Activated T-helper 2 cell treated with anti-CD3 and anti-CD28 coated beads, Interferon-gamma antibody, Interleukin-2, Interleukin-4, amounts not matched to agents 10 μg/mL and 5 μg/mL and 100 μg/mL, durations not matched to agents 14 hours and 24 hours and 36 hours (primary cell): ENCODE results near the gene MKI67. TPM values are rescaled to one million over a fixed set of nuclear protein-coding genes. Genes with fewer than 3 reads are reported as not detected.

Experiments used
- DNase-seq: peaks from one replicate; pipeline ENCODE4 v3.0.0; 2021; ENCODE audit warnings: low spot score
- H3K27ac Mint-ChIP-seq: one replicate; pipeline ENCODE4 v1.8.0; 2021; ENCODE audit warnings: mixed read lengths
- H3K27me3 Mint-ChIP-seq: one replicate; pipeline ENCODE4 v1.8.0; 2021; ENCODE audit warnings: low read depth, mixed read lengths
- H3K36me3 Mint-ChIP-seq: one replicate; pipeline ENCODE4 v1.8.0; 2021; ENCODE audit warnings: low read depth, mixed read lengths
- H3K4me1 Mint-ChIP-seq: one replicate; pipeline ENCODE4 v1.8.0; 2021; ENCODE audit warnings: low read depth, mixed read lengths
- H3K4me3 Mint-ChIP-seq: one replicate; pipeline ENCODE4 v1.8.0; 2021; ENCODE audit warnings: low read depth, mild to moderate bottlenecking, moderate library complexity, mixed read lengths
- H3K9me3 Mint-ChIP-seq: one replicate; pipeline ENCODE4 v1.8.0; 2021; ENCODE audit warnings: mixed read lengths
- intact Hi-C: fragments of 100-400 bp; cut with micrococcal nuclease; formaldehyde crosslinking; loops from one replicate; pipeline ENCODE4 v1.15.1; 2023
- total RNA-seq: library from RNA; stranded (reverse); gene quantifications from 2 replicates; pipeline ENCODE4 v1.2.3, GENCODE V29; 2022

MKI67 gene
- total RNA-seq, 1 donor from 2014 or later, result 163 TPM

GRCh38 chr10:128062331-128062880 is 63.8 kb downstream of the MKI67 start:
- Mint-ChIP-seq H3K4me1 (peaks cover 57% of the 10 kb centered on the region), H3K27me3 (no peaks in the 10 kb centered on the region), H3K9me3 (peaks cover 3% of the 10 kb centered on the region), H3K36me3 (peaks cover 73% of the 10 kb centered on the region), H3K4me3 (peak overlapping the region; percentile 9), H3K27ac (peak overlapping the region; percentile 87)
- no peak for DNase-seq
- intact Hi-C loops, result no loop called here

- Mint-ChIP-seq H3K27ac (peak overlapping the region; percentile 28), H3K4me1 (peaks cover 49% of the 10 kb centered on the region), H3K9me3 (no peaks in the 10 kb centered on the region), H3K4me3 (no peak overlapping the region), H3K27me3 (no peaks in the 10 kb centered on the region), H3K36me3 (peaks cover 68% of the 10 kb centered on the region)
- intact Hi-C loops, result no loop called here
- DNase-seq, result no peak
These were observed 64.6 kb downstream of the MKI67 start for GRCh38 chr10:128061306-128062300.

GRCh38 chr10:128060341-128061250 is 65.6 kb downstream of the MKI67 start:
- H3K36me3 Mint-ChIP-seq, result peaks cover 68% of the 10 kb centered on the region
- DNase-seq, result no peak
- H3K4me3 Mint-ChIP-seq, result no peak overlapping the region
- intact Hi-C loops, result no loop called here
- no peaks in the 10 kb centered on the region for H3K9me3 Mint-ChIP-seq
- H3K27me3 Mint-ChIP-seq, result no peaks in the 10 kb centered on the region
- H3K27ac Mint-ChIP-seq, result no peak overlapping the region
- peaks cover 40% of the 10 kb centered on the region for H3K4me1 Mint-ChIP-seq

- Mint-ChIP-seq H3K4me3 (no peak overlapping the region), H3K27ac (no peak overlapping the region), H3K27me3 (no peaks in the 10 kb centered on the region), H3K9me3 (no peaks in the 10 kb centered on the region), H3K4me1 (peaks cover 33% of the 10 kb centered on the region), H3K36me3 (peaks cover 68% of the 10 kb centered on the region)
- DNase-seq, result no peak
- intact Hi-C loops, result no loop called here
These were observed 66.3 kb downstream of the MKI67 start for GRCh38 chr10:128059982-128060293.

GRCh38 chr10:128059266-128059981 is 66.8 kb downstream of the MKI67 start:
- H3K27me3 Mint-ChIP-seq, result no peaks in the 10 kb centered on the region
- no peaks in the 10 kb centered on the region for H3K9me3 Mint-ChIP-seq
- H3K27ac Mint-ChIP-seq, result no peak overlapping the region
- H3K4me3 Mint-ChIP-seq, result no peak overlapping the region
- H3K36me3 Mint-ChIP-seq, result peaks cover 66% of the 10 kb centered on the region
- H3K4me1 Mint-ChIP-seq, result peaks cover 28% of the 10 kb centered on the region
- no peak for DNase-seq
- intact Hi-C loops, result no loop called here

- Mint-ChIP-seq H3K4me3 (no peak overlapping the region), H3K27me3 (no peaks in the 10 kb centered on the region), H3K27ac (no peak overlapping the region), H3K4me1 (peaks cover 21% of the 10 kb centered on the region), H3K36me3 (peaks cover 66% of the 10 kb centered on the region), H3K9me3 (no peaks in the 10 kb centered on the region)
- intact Hi-C loops, result no loop called here
- DNase-seq, result no peak
These were observed 67.5 kb downstream of the MKI67 start for GRCh38 chr10:128058750-128059134.

- no peak for DNase-seq
- peaks cover 16% of the 10 kb centered on the region for H3K4me1 Mint-ChIP-seq
- no peaks in the 10 kb centered on the region for H3K27me3 Mint-ChIP-seq
- H3K36me3 Mint-ChIP-seq, result peaks cover 62% of the 10 kb centered on the region
- intact Hi-C loops, result no loop called here
- no peak overlapping the region for H3K4me3 Mint-ChIP-seq
- H3K27ac Mint-ChIP-seq, result no peak overlapping the region
- H3K9me3 Mint-ChIP-seq, result no peaks in the 10 kb centered on the region
These were observed 68.0 kb downstream of the MKI67 start for GRCh38 chr10:128058106-128058749.

- no peak for DNase-seq
- Mint-ChIP-seq H3K4me1 (peaks cover 5% of the 10 kb centered on the region), H3K27ac (no peak overlapping the region), H3K4me3 (no peak overlapping the region), H3K27me3 (no peaks in the 10 kb centered on the region), H3K9me3 (no peaks in the 10 kb centered on the region), H3K36me3 (peaks cover 66% of the 10 kb centered on the region)
- intact Hi-C loops, result no loop called here
These were observed 69.7 kb downstream of the MKI67 start for GRCh38 chr10:128056303-128057050.

- no peak for DNase-seq
- intact Hi-C loops, result no loop called here
- Mint-ChIP-seq H3K4me1 (peaks cover 6% of the 10 kb centered on the region), H3K9me3 (no peaks in the 10 kb centered on the region), H3K27me3 (no peaks in the 10 kb centered on the region), H3K4me3 (no peak overlapping the region), H3K36me3 (peaks cover 70% of the 10 kb centered on the region), H3K27ac (no peak overlapping the region)
These were observed 71.0 kb downstream of the MKI67 start for GRCh38 chr10:128055061-128055868.

- Mint-ChIP-seq H3K36me3 (peaks cover 72% of the 10 kb centered on the region), H3K4me1 (peaks cover 15% of the 10 kb centered on the region), H3K27ac (no peak overlapping the region)
These were observed 71.9 kb downstream of the MKI67 start for GRCh38 chr10:128054163-128054970.

More at GRCh38 chr10:128054163-128054970, 71.9 kb downstream of the MKI67 start:
- Mint-ChIP-seq H3K27me3 (no peaks in the 10 kb centered on the region), H3K4me3 (no peak overlapping the region), H3K9me3 (no peaks in the 10 kb centered on the region)
- intact Hi-C loops, result no loop called here
- DNase-seq, result no peak
